BJ (cell line): ENCODE results near the gene JSRP1. TPM values are rescaled to one million over a fixed set of nuclear protein-coding genes. Genes with fewer than 3 reads are reported as not detected.

Experiments
- CTCF ChIA-PET: fragments of 350-600 bp; formaldehyde crosslinking; extraction: SDS; loops from one replicate; lab custom pipeline; 2021; ENCODE audit warnings: antibody characterized with exemption, inconsistent platforms; lab: Yijun Ruan, JAX
- POLR2A ChIA-PET: fragments of 300-600 bp; sonication (Branson Sonifier 250); formaldehyde crosslinking; extraction: SDS; loops from one replicate; lab custom pipeline; 2021; ENCODE audit warnings: antibody characterized with exemption; lab: Charles Lee
- DNase-seq: peaks from one replicate; pipeline ENCODE4 v3.0.0-alpha.2; 2011; ENCODE audit warnings: low read depth
- H3K27me3 ChIP-seq: 2 replicates; pipeline ENCODE4 v1.6.0; 2011; ENCODE audit warnings: low read length; ENCODE audit not compliant: control insufficient read depth, insufficient read depth
- H3K36me3 ChIP-seq: 2 replicates; pipeline ENCODE4 v1.5.1; 2011; ENCODE audit warnings: low read length; ENCODE audit not compliant: control insufficient read depth, insufficient read depth
- H3K4me3 ChIP-seq: 2 replicates; pipeline ENCODE4 v1.5.1; 2011; ENCODE audit warnings: low read depth, mild to moderate bottlenecking, control low read depth, low read length
- polyA plus RNA-seq: library from polyadenylated mRNA; depleted of rRNA; stranded (reverse); fragments of >200 nt; gene quantifications from 2 replicates; pipeline ENCODE4 v1.2.3, GENCODE V29; 2011
- TF ChIP-seq, protein P1 (sequence below): IDR thresholded peaks from 2 replicates; pipeline ENCODE4 v1.5.1; 2011; ENCODE audit warnings: low read depth, mild to moderate bottlenecking, control low read depth, inconsistent platforms, low read length, moderate library complexity; ENCODE audit not compliant: insufficient read depth

JSRP1 gene
- polyA plus RNA-seq, 1 experiment, result not detected

DNA sequence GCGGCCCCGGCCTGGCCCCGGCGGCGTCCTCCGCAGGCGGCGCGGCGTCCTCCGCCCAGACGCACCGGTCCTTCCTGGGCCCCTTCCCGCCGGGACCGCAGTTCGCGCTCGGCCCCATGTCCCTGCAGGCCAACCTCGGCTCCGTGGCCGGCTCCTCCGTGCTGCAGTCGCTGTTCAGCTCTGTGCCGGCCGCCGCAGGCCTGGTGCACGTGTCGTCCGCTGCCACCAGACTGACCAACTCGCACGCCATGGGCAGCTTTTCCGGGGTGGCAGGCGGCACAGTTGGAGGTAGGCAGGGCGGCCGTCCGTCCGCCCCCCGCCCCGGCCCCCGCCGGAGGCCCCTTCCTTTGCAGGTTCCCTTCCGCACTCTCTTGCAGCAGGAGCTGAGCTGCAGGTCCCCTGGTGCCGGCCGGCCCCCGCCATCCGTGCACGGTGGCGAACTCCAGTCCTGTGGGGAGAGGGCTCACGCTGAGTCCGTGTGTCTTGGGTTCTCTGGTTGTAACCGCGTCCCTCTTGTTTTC, 29.3 kb downstream of the JSRP1 start:
- no peak overlapping the region for H3K4me3 ChIP-seq
- no peaks in the 10 kb centered on the region for H3K27me3 ChIP-seq
- CTCF ChIA-PET, result interaction anchor here (1.5 kb wide), 1 partner anchor 9 kb away, joined by 3 read pairs; the partner anchor contains the start of gene PLEKHJ1
- TF ChIP-seq, protein P1, sequence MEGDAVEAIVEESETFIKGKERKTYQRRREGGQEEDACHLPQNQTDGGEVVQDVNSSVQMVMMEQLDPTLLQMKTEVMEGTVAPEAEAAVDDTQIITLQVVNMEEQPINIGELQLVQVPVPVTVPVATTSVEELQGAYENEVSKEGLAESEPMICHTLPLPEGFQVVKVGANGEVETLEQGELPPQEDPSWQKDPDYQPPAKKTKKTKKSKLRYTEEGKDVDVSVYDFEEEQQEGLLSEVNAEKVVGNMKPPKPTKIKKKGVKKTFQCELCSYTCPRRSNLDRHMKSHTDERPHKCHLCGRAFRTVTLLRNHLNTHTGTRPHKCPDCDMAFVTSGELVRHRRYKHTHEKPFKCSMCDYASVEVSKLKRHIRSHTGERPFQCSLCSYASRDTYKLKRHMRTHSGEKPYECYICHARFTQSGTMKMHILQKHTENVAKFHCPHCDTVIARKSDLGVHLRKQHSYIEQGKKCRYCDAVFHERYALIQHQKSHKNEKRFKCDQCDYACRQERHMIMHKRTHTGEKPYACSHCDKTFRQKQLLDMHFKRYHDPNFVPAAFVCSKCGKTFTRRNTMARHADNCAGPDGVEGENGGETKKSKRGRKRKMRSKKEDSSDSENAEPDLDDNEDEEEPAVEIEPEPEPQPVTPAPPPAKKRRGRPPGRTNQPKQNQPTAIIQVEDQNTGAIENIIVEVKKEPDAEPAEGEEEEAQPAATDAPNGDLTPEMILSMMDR, result no peak
- H3K36me3 ChIP-seq, result peaks cover 43% of the 10 kb centered on the region
- POLR2A ChIA-PET, result no interaction called here
- no peak for DNase-seq

DNA sequence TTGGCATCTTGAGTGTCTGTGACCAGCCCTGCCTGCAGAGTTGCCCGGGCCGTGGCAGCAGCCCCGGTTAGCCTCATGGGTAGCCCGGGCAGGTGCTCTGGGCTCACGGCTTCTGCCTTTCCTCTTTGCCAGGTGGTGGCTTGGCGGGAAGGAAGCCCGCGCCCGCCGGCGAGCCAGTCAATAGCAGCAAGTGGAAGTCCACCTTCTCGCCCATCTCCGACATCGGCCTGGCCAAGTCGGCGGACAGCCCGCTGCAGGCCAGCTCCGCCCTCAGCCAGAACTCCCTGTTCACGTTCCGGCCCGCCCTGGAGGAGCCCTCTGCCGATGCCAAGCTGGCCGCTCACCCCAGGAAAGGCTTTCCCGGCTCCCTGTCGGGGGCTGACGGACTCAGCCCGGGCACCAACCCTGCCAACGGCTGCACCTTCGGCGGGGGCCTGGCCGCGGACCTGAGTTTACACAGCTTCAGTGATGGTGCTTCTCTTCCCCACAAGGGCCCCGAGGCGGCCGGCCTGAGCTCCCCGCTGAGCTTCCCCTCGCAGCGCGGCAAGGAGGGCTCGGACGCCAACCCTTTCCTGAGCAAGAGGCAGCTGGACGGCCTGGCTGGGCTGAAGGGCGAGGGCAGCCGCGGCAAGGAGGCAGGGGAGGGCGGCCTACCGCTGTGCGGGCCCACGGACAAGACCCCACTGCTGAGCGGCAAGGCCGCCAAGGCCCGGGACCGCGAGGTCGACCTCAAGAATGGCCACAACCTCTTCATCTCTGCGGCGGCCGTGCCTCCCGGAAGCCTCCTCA, 30.0 kb downstream of the JSRP1 start:
- no peak for DNase-seq
- TF ChIP-seq, protein P1, result no peak
- ChIA-PET CTCF (interaction anchor here (1.2 to 1.5 kb wide), 2 partner anchors 10 to 13 kb away, joined by 3 to 4 read pairs; partner anchors contain the start of gene PLEKHJ1), POLR2A (no interaction called here)
- H3K36me3 ChIP-seq, result peaks cover 47% of the 10 kb centered on the region
- no peak overlapping the region for H3K4me3 ChIP-seq
- H3K27me3 ChIP-seq, result no peaks in the 10 kb centered on the region

DNA sequence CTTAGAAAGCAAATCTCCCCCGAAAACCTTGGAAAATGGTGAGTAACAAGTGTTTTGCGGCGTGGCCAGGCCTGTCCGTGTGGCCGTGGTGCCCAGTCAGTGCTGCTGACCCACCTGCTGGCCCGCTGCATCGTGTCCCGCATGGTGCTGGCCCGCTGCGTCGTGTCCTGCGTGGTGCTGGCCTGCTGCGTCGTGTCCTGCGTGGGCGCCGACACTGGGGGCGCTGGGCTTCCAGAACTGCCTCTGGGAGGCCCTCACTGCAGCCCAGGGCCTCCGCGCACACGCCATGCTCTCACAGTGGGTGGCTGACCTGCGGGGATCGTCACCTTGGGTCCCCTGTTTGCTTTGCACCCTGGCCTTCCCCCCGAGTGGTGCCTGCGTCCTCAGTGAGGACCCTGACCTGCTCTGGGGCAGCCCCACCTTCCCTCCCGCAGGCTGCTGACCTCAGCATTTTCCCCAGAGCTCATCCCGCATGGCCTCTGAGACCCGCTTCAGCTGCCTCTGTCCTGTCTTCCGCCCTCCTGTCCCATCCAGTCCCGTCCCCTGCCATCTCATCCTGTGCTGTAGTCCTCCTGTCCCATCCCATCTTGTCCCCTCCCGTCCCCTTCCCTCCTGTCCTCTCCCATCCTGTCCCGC, 30.7 kb downstream of the JSRP1 start:
- TF ChIP-seq, protein P1, result no peak
- ChIA-PET CTCF (interaction anchor here (1.2 to 1.5 kb wide), 2 partner anchors 10 to 12 kb away, joined by 3 to 4 read pairs; partner anchors contain the start of gene PLEKHJ1), POLR2A (no interaction called here)
- Histone ChIP-seq H3K27me3 (no peaks in the 10 kb centered on the region), H3K4me3 (no peak overlapping the region), H3K36me3 (peaks cover 48% of the 10 kb centered on the region)
- DNase-seq, result no peak

DNA sequence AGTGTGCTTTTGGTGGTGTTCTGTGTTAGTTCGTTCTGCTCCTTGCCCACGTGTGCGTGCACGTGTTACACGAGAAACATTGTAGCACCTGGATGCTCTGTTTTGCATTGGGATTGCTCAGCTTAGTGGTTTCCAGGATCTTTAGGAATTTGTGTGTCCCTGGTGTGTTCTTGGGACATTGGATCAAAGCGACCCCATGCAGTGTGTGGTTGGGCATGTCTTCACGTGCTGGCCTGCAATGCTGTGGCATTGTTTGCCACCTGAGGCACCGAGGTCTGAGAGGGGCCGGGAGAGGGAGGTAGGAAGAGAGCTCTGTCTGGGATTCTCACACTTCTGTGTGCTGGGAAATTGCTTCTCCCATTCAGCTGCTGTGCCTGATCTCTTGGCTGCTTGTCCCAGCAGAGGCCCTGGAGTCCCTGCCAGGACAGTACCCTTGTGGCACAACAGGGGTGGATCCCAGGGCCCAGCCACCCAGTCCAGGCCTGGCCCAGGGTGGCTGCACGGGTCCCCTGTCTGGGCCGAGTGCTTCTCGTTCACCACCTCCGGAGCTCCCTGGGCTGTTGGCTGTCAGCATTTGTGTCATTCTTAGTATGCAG, 31.4 kb downstream of the JSRP1 start:
- Histone ChIP-seq H3K36me3 (peaks cover 55% of the 10 kb centered on the region), H3K27me3 (no peaks in the 10 kb centered on the region), H3K4me3 (no peak overlapping the region)
- POLR2A ChIA-PET, result no interaction called here
- TF ChIP-seq, protein P1, result no peak
- CTCF ChIA-PET, result no interaction called here
- no peak for DNase-seq

DNA sequence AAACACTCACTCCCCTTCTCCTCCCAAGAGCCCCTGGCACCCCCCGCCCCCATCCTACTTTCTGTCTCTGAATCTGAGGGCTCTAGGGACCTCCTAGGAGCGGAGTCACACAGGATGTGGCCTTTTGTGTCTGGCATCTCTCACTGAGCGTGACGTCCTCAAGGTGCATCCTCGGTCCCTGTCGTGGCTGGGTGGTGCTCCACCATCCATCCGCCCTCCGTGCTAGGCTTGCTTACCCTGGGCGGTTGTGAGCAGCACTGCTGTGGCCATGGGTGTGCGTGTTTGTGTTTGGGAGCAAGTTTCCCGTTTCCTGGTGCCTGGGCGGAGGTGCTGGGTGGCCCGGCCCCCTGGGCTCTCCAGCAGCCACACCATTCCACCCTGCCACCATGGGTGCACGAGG, 32.3 kb downstream of the JSRP1 start:
- Histone ChIP-seq H3K4me3 (no peak overlapping the region), H3K36me3 (peaks cover 52% of the 10 kb centered on the region)
- POLR2A ChIA-PET, result no interaction called here

More for the DNA sequence above, 32.3 kb downstream of the JSRP1 start:
- DNase-seq, result no peak
- TF ChIP-seq, protein P1, result no peak
- H3K27me3 ChIP-seq, result no peaks in the 10 kb centered on the region
- CTCF ChIA-PET, result no interaction called here
